HUES6 (cell line): Measurements from ENCODE around the gene TSPAN9.

Source experiments
- H3K27ac ChIP-seq: 2 replicates; pipeline ENCODE4 v1.7.0; 2013; ENCODE audit warnings: low read depth, mild to moderate bottlenecking, low read length, inconsistent platforms
- H3K27me3 ChIP-seq: 2 replicates; pipeline ENCODE4 v1.6.1; 2013; ENCODE audit warnings: low read length; ENCODE audit not compliant: control insufficient read depth, insufficient read depth
- H3K36me3 ChIP-seq: 2 replicates; pipeline ENCODE4 v1.6.1; 2013; ENCODE audit warnings: low read length; ENCODE audit not compliant: control insufficient read depth, insufficient read depth
- H3K4me1 ChIP-seq: 2 replicates; pipeline ENCODE4 v1.6.1; 2013; ENCODE audit warnings: low read length; ENCODE audit not compliant: control insufficient read depth, insufficient read depth
- H3K4me3 ChIP-seq: 2 replicates; pipeline ENCODE4 v1.5.1; 2013; ENCODE audit warnings: low read depth, low read length
- H3K9ac ChIP-seq: one replicate; pipeline ENCODE4 v1.6.1; 2013; ENCODE audit warnings: mild to moderate bottlenecking, low read length
- H3K9me3 ChIP-seq: 2 replicates; pipeline ENCODE4 v1.6.1; 2013; ENCODE audit warnings: low read depth, low read length; ENCODE audit not compliant: control insufficient read depth, insufficient read depth

TSPAN9 gene

GRCh38 chr12:3272958-3273357 lies 195.8 kb downstream of the TSPAN9 start:
- no peak overlapping the region for H3K27ac ChIP-seq
- no peaks in the 10 kb centered on the region for H3K36me3 ChIP-seq
- H3K9me3 ChIP-seq: no peaks in the 10 kb centered on the region
- H3K27me3 ChIP-seq: no peaks in the 10 kb centered on the region
- H3K4me3 ChIP-seq: no peak overlapping the region
- H3K4me1 ChIP-seq: no peaks in the 10 kb centered on the region
- H3K9ac ChIP-seq: no peak overlapping the region

GRCh38 chr12:3273409-3273853 lies 196.3 kb downstream of the TSPAN9 start:
- Histone ChIP-seq H3K4me3 (no peak overlapping the region), H3K36me3 (no peaks in the 10 kb centered on the region), H3K9me3 (no peaks in the 10 kb centered on the region), H3K27ac (no peak overlapping the region), H3K9ac (no peak overlapping the region), H3K27me3 (no peaks in the 10 kb centered on the region), H3K4me1 (no peaks in the 10 kb centered on the region)

GRCh38 chr12:3274664-3275063 lies 197.5 kb downstream of the TSPAN9 start:
- Histone ChIP-seq H3K27ac (no peak overlapping the region), H3K36me3 (no peaks in the 10 kb centered on the region), H3K4me3 (no peak overlapping the region), H3K9me3 (no peaks in the 10 kb centered on the region), H3K4me1 (no peaks in the 10 kb centered on the region), H3K9ac (no peak overlapping the region), H3K27me3 (no peaks in the 10 kb centered on the region)

GRCh38 chr12:3275171-3276041 lies 198.2 kb downstream of the TSPAN9 start:
- Histone ChIP-seq H3K27me3 (no peaks in the 10 kb centered on the region), H3K36me3 (no peaks in the 10 kb centered on the region), H3K9me3 (no peaks in the 10 kb centered on the region), H3K9ac (no peak overlapping the region), H3K4me3 (no peak overlapping the region), H3K4me1 (no peaks in the 10 kb centered on the region), H3K27ac (no peak overlapping the region)

GRCh38 chr12:3276226-3276625 lies 199.0 kb downstream of the TSPAN9 start:
- no peak overlapping the region for H3K9ac ChIP-seq
- H3K27ac ChIP-seq: no peak overlapping the region
- no peaks in the 10 kb centered on the region for H3K27me3 ChIP-seq
- no peaks in the 10 kb centered on the region for H3K36me3 ChIP-seq
- H3K9me3 ChIP-seq: no peaks in the 10 kb centered on the region
- H3K4me3 ChIP-seq: no peak overlapping the region
- H3K4me1 ChIP-seq: no peaks in the 10 kb centered on the region

GRCh38 chr12:3277306-3277943 lies 200.2 kb downstream of the TSPAN9 start:
- Histone ChIP-seq H3K27me3 (no peaks in the 10 kb centered on the region), H3K9ac (no peak overlapping the region), H3K4me1 (no peaks in the 10 kb centered on the region), H3K9me3 (no peaks in the 10 kb centered on the region), H3K36me3 (no peaks in the 10 kb centered on the region), H3K4me3 (no peak overlapping the region), H3K27ac (no peak overlapping the region)

GRCh38 chr12:3278681-3279414 lies 201.7 kb downstream of the TSPAN9 start:
- no peaks in the 10 kb centered on the region for H3K36me3 ChIP-seq
- H3K9ac ChIP-seq: no peak overlapping the region
- H3K4me1 ChIP-seq: no peaks in the 10 kb centered on the region; the same call in 1 of the 2 replicates
- H3K27me3 ChIP-seq: no peaks in the 10 kb centered on the region
- no peak overlapping the region for H3K4me3 ChIP-seq
- no peak overlapping the region for H3K27ac ChIP-seq
- H3K9me3 ChIP-seq: no peaks in the 10 kb centered on the region

- Histone ChIP-seq H3K4me1 (no peaks in the 10 kb centered on the region; the same call in 1 of the 2 replicates), H3K9ac (no peak overlapping the region), H3K4me3 (no peak overlapping the region), H3K27me3 (no peaks in the 10 kb centered on the region), H3K36me3 (no peaks in the 10 kb centered on the region), H3K9me3 (no peaks in the 10 kb centered on the region), H3K27ac (no peak overlapping the region)
Measured at GRCh38 chr12:3279415-3279780, 202.2 kb downstream of the TSPAN9 start.

GRCh38 chr12:3279832-3280231 lies 202.7 kb downstream of the TSPAN9 start:
- Histone ChIP-seq H3K4me3 (no peak overlapping the region), H3K36me3 (no peaks in the 10 kb centered on the region), H3K9ac (no peak overlapping the region), H3K9me3 (no peaks in the 10 kb centered on the region), H3K4me1 (no peaks in the 10 kb centered on the region; the same call in 1 of the 2 replicates), H3K27ac (no peak overlapping the region), H3K27me3 (no peaks in the 10 kb centered on the region)

GRCh38 chr12:3280967-3281366 lies 203.8 kb downstream of the TSPAN9 start:
- no peak overlapping the region for H3K27ac ChIP-seq
- H3K4me1 ChIP-seq: no peaks in the 10 kb centered on the region; the same call in 1 of the 2 replicates
- no peak overlapping the region for H3K9ac ChIP-seq
- no peaks in the 10 kb centered on the region for H3K36me3 ChIP-seq
- no peak overlapping the region for H3K4me3 ChIP-seq
- H3K9me3 ChIP-seq: no peaks in the 10 kb centered on the region
- H3K27me3 ChIP-seq: no peaks in the 10 kb centered on the region
